ENCODE data around the gene UMODL1.

DNA sequence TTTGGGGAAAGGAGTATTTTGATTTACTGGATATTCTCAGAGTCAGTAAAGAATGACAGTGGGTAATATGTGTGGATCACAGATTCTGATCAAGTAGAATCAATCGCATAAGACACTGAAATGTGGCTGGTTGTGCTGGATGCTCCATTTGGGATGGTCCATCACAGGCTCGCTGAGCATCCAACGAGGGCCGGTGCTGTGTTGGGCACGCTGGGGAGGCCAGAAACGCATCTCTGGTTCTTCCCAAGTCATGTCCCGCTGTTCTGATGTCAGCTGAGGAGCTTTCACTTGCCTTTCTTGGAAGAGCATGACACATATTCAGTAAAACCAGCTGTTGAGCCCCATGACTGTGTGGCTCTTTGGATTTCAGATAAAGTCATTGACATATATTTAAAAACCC, 72.0 kb downstream of the UMODL1 start:
- TF ChIP-seq, protein P1, sequence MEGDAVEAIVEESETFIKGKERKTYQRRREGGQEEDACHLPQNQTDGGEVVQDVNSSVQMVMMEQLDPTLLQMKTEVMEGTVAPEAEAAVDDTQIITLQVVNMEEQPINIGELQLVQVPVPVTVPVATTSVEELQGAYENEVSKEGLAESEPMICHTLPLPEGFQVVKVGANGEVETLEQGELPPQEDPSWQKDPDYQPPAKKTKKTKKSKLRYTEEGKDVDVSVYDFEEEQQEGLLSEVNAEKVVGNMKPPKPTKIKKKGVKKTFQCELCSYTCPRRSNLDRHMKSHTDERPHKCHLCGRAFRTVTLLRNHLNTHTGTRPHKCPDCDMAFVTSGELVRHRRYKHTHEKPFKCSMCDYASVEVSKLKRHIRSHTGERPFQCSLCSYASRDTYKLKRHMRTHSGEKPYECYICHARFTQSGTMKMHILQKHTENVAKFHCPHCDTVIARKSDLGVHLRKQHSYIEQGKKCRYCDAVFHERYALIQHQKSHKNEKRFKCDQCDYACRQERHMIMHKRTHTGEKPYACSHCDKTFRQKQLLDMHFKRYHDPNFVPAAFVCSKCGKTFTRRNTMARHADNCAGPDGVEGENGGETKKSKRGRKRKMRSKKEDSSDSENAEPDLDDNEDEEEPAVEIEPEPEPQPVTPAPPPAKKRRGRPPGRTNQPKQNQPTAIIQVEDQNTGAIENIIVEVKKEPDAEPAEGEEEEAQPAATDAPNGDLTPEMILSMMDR (IDR thresholded peaks at IDR 0.05; ENCODE audit: poor library complexity): no peak
- no peak for TF ChIP-seq EZH2 (IDR thresholded peaks at IDR 0.05; ENCODE audit: borderline replicate concordance)
